ENCODE data around the gene SLC2A13. TPM values are rescaled to one million over a fixed set of nuclear protein-coding genes. Genes with fewer than 3 reads are reported as not detected.

Gene SLC2A13
- total and polyA plus RNA-seq, 2 donors (not counting 3 experiments of a cell fraction or from before 2014, with no cell fraction given): 1.2 to 4.9 TPM

DNA sequence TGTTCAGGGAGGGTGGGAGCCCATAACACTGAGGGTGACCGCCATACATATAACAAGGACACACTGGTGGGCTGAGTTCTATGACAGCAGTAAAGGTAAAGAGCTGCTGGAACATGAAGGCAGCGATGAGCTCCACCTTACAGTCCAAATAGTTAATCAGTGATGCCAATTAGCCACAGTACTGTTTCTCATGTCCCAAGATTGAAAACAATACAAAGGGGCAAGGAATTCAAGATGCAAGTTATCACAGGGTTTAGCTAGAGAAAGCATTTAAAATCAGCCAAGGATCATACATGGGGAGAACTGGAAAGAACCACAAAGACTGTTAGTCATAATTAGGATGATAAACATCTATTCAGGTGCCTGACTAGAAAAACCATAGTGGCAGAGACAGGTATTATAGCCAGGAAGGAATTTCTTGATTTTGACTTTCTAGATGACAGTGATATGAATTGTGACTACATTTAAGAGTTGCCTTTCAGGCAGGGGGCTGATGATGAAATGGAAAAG is 221.2 kb downstream of the SLC2A13 start:
- CTCF ChIA-PET: interaction anchor here (1.0 kb wide), 1 partner anchor 11 kb away, joined by 3 read pairs; no protein-coding TSS in a partner anchor
- POLR2A ChIA-PET: no interaction called here
- Histone ChIP-seq H3K4me3 (replicated peaks in 1 of 3; ENCODE audit: insufficient read depth in 1 of 3, low read depth in 1 of 3, low read length in 3 of 3) (no peak overlapping the region), H3K27ac (ENCODE audit: insufficient read depth, low read depth, low read length) (no peak overlapping the region), H3K4me2 (ENCODE audit: insufficient read depth, low read length) (no peak overlapping the region), H3K79me2 (ENCODE audit: control insufficient read depth, insufficient read depth, low read length) (no peaks in the 10 kb centered on the region), H3K9ac (replicated peaks; ENCODE audit: extremely low read depth, insufficient read depth, low read length) (no peak overlapping the region), H2AFZ (ENCODE audit: low read depth, low read length) (no peak overlapping the region), H3K9me1 (replicated peaks; ENCODE audit: control insufficient read depth, extremely low read depth, insufficient read depth, low read length) (no peaks in the 10 kb centered on the region), H3K4me1 (ENCODE audit: control insufficient read depth, extremely low read depth, insufficient read depth, low read length) (peaks cover 6% of the 10 kb centered on the region), H3K27me3 (ENCODE audit: control insufficient read depth in 2 of 2, insufficient read depth in 2 of 2, low read length in 2 of 2) (no peaks in the 10 kb centered on the region), H3K36me3 (ENCODE audit: control insufficient read depth in 2 of 2, extremely low read depth in 1 of 2, insufficient read depth in 2 of 2, low read length in 2 of 2) (no peaks in the 10 kb centered on the region), H3K9me3 (replicated peaks; ENCODE audit: control insufficient read depth, insufficient read depth, low read length) (no peaks in the 10 kb centered on the region), H4K20me1 (replicated peaks; ENCODE audit: control insufficient read depth, extremely low read depth, insufficient read depth, low read length) (no peaks in the 10 kb centered on the region)
- BruUV-seq (replicated peaks): no TSS peak
- dilution Hi-C loops (cut with MboI; ENCODE audit: extremely low pct_ligation_motif_present, low sequenced_read_pairs) (no loop called here), intact Hi-C loops (cut with micrococcal nuclease) (no loop called here)
- no peak for FAIRE-seq
- no peak for DNase-seq (ENCODE audit: low read depth, low spot score)
- TF ChIP-seq POLR2AphosphoS5 (IDR thresholded peaks at IDR 0.05; ENCODE audit: insufficient read depth, low read depth, low read length) (no peak), POLR2A (IDR thresholded peaks at IDR 0.05; ENCODE audit: low read depth, low read length) (no peak), GATA2 (IDR thresholded peaks at IDR 0.05; ENCODE audit: insufficient read depth, insufficient read length, low read depth, low read length) (no peak), MYC (IDR thresholded peaks at IDR 0.05; ENCODE audit: low read depth, low read length) (no peak), EZH2 (IDR thresholded peaks at IDR 0.05; ENCODE audit: borderline replicate concordance, low read depth, low read length, severe bottlenecking) (no peak), JUN (IDR thresholded peaks at IDR 0.05; ENCODE audit: borderline replicate concordance, insufficient read depth, insufficient read length, low read depth) (no peak), FOS (IDR thresholded peaks at IDR 0.05; ENCODE audit: borderline replicate concordance, insufficient read depth, low read length) (no peak)
- TF ChIP-seq, protein P1, sequence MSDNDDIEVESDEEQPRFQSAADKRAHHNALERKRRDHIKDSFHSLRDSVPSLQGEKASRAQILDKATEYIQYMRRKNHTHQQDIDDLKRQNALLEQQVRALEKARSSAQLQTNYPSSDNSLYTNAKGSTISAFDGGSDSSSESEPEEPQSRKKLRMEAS (IDR thresholded peaks at IDR 0.05; ENCODE audit: insufficient read depth, insufficient read length): no peak
- TF ChIP-seq, protein P2, sequence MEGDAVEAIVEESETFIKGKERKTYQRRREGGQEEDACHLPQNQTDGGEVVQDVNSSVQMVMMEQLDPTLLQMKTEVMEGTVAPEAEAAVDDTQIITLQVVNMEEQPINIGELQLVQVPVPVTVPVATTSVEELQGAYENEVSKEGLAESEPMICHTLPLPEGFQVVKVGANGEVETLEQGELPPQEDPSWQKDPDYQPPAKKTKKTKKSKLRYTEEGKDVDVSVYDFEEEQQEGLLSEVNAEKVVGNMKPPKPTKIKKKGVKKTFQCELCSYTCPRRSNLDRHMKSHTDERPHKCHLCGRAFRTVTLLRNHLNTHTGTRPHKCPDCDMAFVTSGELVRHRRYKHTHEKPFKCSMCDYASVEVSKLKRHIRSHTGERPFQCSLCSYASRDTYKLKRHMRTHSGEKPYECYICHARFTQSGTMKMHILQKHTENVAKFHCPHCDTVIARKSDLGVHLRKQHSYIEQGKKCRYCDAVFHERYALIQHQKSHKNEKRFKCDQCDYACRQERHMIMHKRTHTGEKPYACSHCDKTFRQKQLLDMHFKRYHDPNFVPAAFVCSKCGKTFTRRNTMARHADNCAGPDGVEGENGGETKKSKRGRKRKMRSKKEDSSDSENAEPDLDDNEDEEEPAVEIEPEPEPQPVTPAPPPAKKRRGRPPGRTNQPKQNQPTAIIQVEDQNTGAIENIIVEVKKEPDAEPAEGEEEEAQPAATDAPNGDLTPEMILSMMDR (IDR thresholded peaks at IDR 0.05; ENCODE audit: extremely low read depth in 1 of 2, insufficient read depth in 1 of 2, low read depth in 1 of 2, low read length in 2 of 2): no peak
